ENCODE measurements around the gene MSL1. TPM values are rescaled to one million over a fixed set of nuclear protein-coding genes. Genes with fewer than 3 reads are reported as not detected.

MSL1 gene
- total and polyA plus RNA-seq, 2 of the 13 experiments (the other 11 are each of a cell fraction or from before 2014, with no cell fraction given): 63.8 to 88.5 TPM

- no peak for TF ChIP-seq ZNF10 (CRISPR knock-in tag; IDR thresholded peaks at IDR 0.05; ENCODE audit: borderline replicate concordance, low read depth)
- TF ChIP-seq IKZF1 (IDR thresholded peaks at IDR 0.05): no peak
- TF ChIP-seq MTF1 (CRISPR knock-in tag; IDR thresholded peaks at IDR 0.05): no peak
- TF ChIP-seq THRA (CRISPR knock-in tag; IDR thresholded peaks at IDR 0.05; ENCODE audit: borderline replicate concordance): peak; percentile 95
- 0 out of 2 replicates have a peak, but pooled peaks have one; percentile 27 for TF ChIP-seq ZFP82 (CRISPR knock-in tag; IDR thresholded peaks at IDR 0.05; ENCODE audit: borderline replicate concordance)
- TF ChIP-seq ATF7-NPFF (CRISPR knock-in tag; IDR thresholded peaks at IDR 0.05; ENCODE audit: low read depth): peak; percentile 48; the same call in 1 of the 2 replicates
- TF ChIP-seq HNF1A (IDR thresholded peaks at IDR 0.05; ENCODE audit: low read depth): no peak
- TF ChIP-seq HNF1A (CRISPR knock-in tag; IDR thresholded peaks at IDR 0.05; ENCODE audit: borderline replicate concordance): no peak; the same call in 1 of the 2 replicates
- TF ChIP-seq PHF21A (CRISPR knock-in tag; IDR thresholded peaks at IDR 0.05): peak; percentile 90
- peak; percentile 66; the same call in 1 of the 2 replicates for TF ChIP-seq TFDP1 (CRISPR knock-in tag; IDR thresholded peaks at IDR 0.05; ENCODE audit: borderline replicate concordance)
- peak; percentile 39; the same call in 1 of the 2 replicates for TF ChIP-seq ZFP1 (CRISPR knock-in tag; IDR thresholded peaks at IDR 0.05)
- no peak; the same call in 1 of the 2 replicates for TF ChIP-seq ZNF816 (CRISPR knock-in tag; IDR thresholded peaks at IDR 0.05; ENCODE audit: borderline replicate concordance)
- no peak; the same call in 1 of the 2 replicates for TF ChIP-seq SIN3A (IDR thresholded peaks at IDR 0.05; ENCODE audit: borderline replicate concordance, low read depth, low read length)
- TF ChIP-seq ARHGAP35 (CRISPR knock-in tag; IDR thresholded peaks at IDR 0.05; ENCODE audit: borderline replicate concordance): no peak
- TF ChIP-seq ZBTB33 (CRISPR knock-in tag; IDR thresholded peaks at IDR 0.05): peak; percentile 70; the same call in 1 of the 2 replicates
- no peak for TF ChIP-seq GMEB2 (CRISPR knock-in tag; IDR thresholded peaks at IDR 0.05; ENCODE audit: low read depth)
- peak; percentile 66 for TF ChIP-seq PCBP2 (optimal IDR thresholded peaks at IDR 0.05; ENCODE audit: low read depth, low read length, poor library complexity, severe bottlenecking)
Observed at GRCh38 chr17:40111221-40112128, 10.3 kb upstream of the MSL1 start (continued).
